Loucy (cell line): ENCODE measurements around the gene TDRD10.

Experiments used
- CTCF ChIP-seq: fragments of 200-600 bp; sonication (generic); conservative IDR thresholded peaks from 2 replicates; pipeline ENCODE4 v1.5.1; 2014; ENCODE audit warnings: mild to moderate bottlenecking, antibody characterized with exemption, low read length
- EZH2phosphoT487 ChIP-seq: fragments of 200-600 bp; IDR thresholded peaks from 2 replicates; pipeline ENCODE4 v1.6.1; 2018; ENCODE audit warnings: antibody characterized with exemption, mild to moderate bottlenecking, moderate library complexity, borderline replicate concordance

DNA sequence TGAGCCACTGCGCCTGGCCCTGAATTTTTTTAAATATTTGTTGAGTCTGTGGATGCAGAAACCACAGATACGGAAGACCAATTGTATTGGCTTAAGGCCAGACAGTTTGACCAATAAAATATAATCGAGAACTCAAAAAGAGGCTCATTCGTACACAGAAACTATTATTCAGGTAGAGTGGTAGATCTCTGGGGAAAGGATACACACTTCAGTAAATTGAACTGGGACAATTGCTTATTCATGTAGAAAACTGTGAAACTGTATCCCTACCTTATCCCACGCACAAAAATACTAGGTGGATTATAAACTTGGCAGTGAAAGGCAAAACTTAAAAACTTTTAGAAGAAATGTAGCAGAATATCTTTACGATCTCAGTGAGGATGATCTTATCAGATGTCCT, 25.2 kb downstream of the TDRD10 start:
- no peak for TF ChIP-seq CTCF
- TF ChIP-seq EZH2phosphoT487, result no peak
